Measurements from ENCODE around the gene SLC36A4. TPM values are rescaled to one million over a fixed set of nuclear protein-coding genes. Genes with fewer than 3 reads are reported as not detected.

SLC36A4 gene
- total and polyA plus RNA-seq, 2 of the 4 experiments (the other 2 are of a cell fraction) = 9.2 to 13.1 TPM

GRCh38 chr11:93193731-93194130, 4.1 kb downstream of the SLC36A4 start:
- Histone ChIP-seq H3K4ac (ENCODE audit: low read depth, low read length) (no peak overlapping the region), H2AK5ac (ENCODE audit: low read depth, low read length) (no peak overlapping the region), H3K9ac (ENCODE audit: low read depth, low read length) (no peak overlapping the region), H4K5ac (ENCODE audit: low read depth, low read length) (no peak overlapping the region), H2BK20ac (ENCODE audit: low read depth, low read length) (no peak overlapping the region), H3K4me3 (ENCODE audit: insufficient read depth, low read depth, low read length) (no peak overlapping the region), H4K91ac (ENCODE audit: insufficient read depth, low read depth, low read length) (no peak overlapping the region), H3K14ac (replicated peaks; ENCODE audit: low read depth, low read length) (no peak overlapping the region), H3K79me1 (ENCODE audit: low read depth in 1 of 2, low read length in 2 of 2) (peaks cover 17 to 33% of the 10 kb centered on the region in 2 experiments), H3K56ac (ENCODE audit: extremely low read depth, insufficient read depth, low read length) (no peak overlapping the region), H3K9me1 (ENCODE audit: insufficient read depth, low read length) (no peaks in the 10 kb centered on the region), H4K20me1 (ENCODE audit: insufficient read depth, low read length) (peaks cover 4% of the 10 kb centered on the region), H2AFZ (replicated peaks; ENCODE audit: low read length, poor library complexity) (no peak overlapping the region), H2BK15ac (ENCODE audit: low read depth, low read length) (no peak overlapping the region), H4K8ac (ENCODE audit: low read depth in 2 of 2, low read length in 2 of 2) (no peak overlapping the region), H3K36me3 (ENCODE audit: control insufficient read depth, insufficient read depth, low read length) (0 out of 2 replicates have a peak, but pooled peaks cover 3% of the 10 kb centered on the region), H3K27me3 (ENCODE audit: control insufficient read depth, insufficient read depth, low read length) (no peaks in the 10 kb centered on the region), H3K4me1 (ENCODE audit: control insufficient read depth, insufficient read depth, low read length) (no peaks in the 10 kb centered on the region), H3K9me3 (ENCODE audit: control insufficient read depth, insufficient read depth, low read length) (no peaks in the 10 kb centered on the region), H2BK120ac (ENCODE audit: low read depth, low read length) (no peak overlapping the region), H2BK5ac (ENCODE audit: low read depth, low read length, poor library complexity, severe bottlenecking) (no peak overlapping the region), H3K4me2 (ENCODE audit: low read depth, low read length) (no peak overlapping the region), H2AK9ac (replicated peaks; ENCODE audit: low read depth, low read length, poor library complexity) (no peak overlapping the region), H3K27ac (ENCODE audit: insufficient read depth, low read length) (no peak overlapping the region), H3K18ac (ENCODE audit: low read depth, low read length) (no peak overlapping the region), H3K23ac (ENCODE audit: low read depth, low read length) (no peak overlapping the region)
- dilution Hi-C loops (cut with HindIII; ENCODE audit: low sequenced_read_pairs, unreplicated experiment) = no loop called here
- intact Hi-C loops (cut with micrococcal nuclease) = no loop called here
- WGBS, 2 experiments (ENCODE audit: extremely low coverage in 2 of 2, insufficient read length in 1 of 2) = no CpG with 5 or more reads among the region's 2 CpGs
- ATAC-seq (ENCODE audit: low read depth) (no peak), DNase-seq (no peak)
- TF ChIP-seq BHLHE40 (IDR thresholded peaks at IDR 0.05; ENCODE audit: low read depth, low read length) = no peak
- peak; percentile 82 for TF ChIP-seq CEBPB (IDR thresholded peaks at IDR 0.05; ENCODE audit: low read depth, low read length)
- TF ChIP-seq SMC3 (IDR thresholded peaks at IDR 0.05; ENCODE audit: low read depth, low read length) = no peak
- no peak for TF ChIP-seq POLR2A (IDR thresholded peaks at IDR 0.05; ENCODE audit: low read depth, low read length)
- BruUV-seq (replicated peaks) = no TSS peak
- POLR2A ChIA-PET (ENCODE audit: unreplicated experiment) = no interaction called here
- in situ Hi-C loops (cut with MboI; ENCODE audit: low sequenced_read_pairs) = no loop called here
- CTCF ChIA-PET = no interaction called here

Measured in IMR-90 (cell line).